ENCODE measurements around the gene ERBB2.

Gene ERBB2

GRCh38 chr17:39661744-39662541 lies 37.9 kb upstream of the ERBB2 start:
- in situ Hi-C loops (cut with HindIII; ENCODE audit: low pct_unique_long_range_greater_than_20kb, low sequenced_read_pairs), result no loop called here
- no peak for TF ChIP-seq JUND (IDR thresholded peaks at IDR 0.05; ENCODE audit: low read depth)
- no peak for DNase-seq (ENCODE audit: low read depth in 1 of 2, low spot score in 1 of 2)

- TF ChIP-seq JUND (IDR thresholded peaks at IDR 0.05; ENCODE audit: low read depth), result no peak
- DNase-seq (ENCODE audit: low read depth in 1 of 2, low spot score in 1 of 2), result no peak
- in situ Hi-C loops (cut with HindIII; ENCODE audit: low pct_unique_long_range_greater_than_20kb, low sequenced_read_pairs), result no loop called here
Observed at GRCh38 chr17:39662551-39663339, 37.1 kb upstream of the ERBB2 start.

- DNase-seq (ENCODE audit: low read depth in 1 of 2, low spot score in 1 of 2), result no peak
- in situ Hi-C loops (cut with HindIII; ENCODE audit: low pct_unique_long_range_greater_than_20kb, low sequenced_read_pairs), result no loop called here
- TF ChIP-seq JUND (IDR thresholded peaks at IDR 0.05; ENCODE audit: low read depth), result no peak
Observed at GRCh38 chr17:39663340-39663687, 36.5 kb upstream of the ERBB2 start.

GRCh38 chr17:39663688-39664580 lies 35.9 kb upstream of the ERBB2 start:
- in situ Hi-C loops (cut with HindIII; ENCODE audit: low pct_unique_long_range_greater_than_20kb, low sequenced_read_pairs), result no loop called here
- peak; percentile 74 to 80 for DNase-seq (ENCODE audit: low read depth in 1 of 2, low spot score in 1 of 2)
- no peak for TF ChIP-seq JUND (IDR thresholded peaks at IDR 0.05; ENCODE audit: low read depth)

- in situ Hi-C loops (cut with HindIII; ENCODE audit: low pct_unique_long_range_greater_than_20kb, low sequenced_read_pairs), result no loop called here
- TF ChIP-seq JUND (IDR thresholded peaks at IDR 0.05; ENCODE audit: low read depth), result no peak
- DNase-seq (ENCODE audit: low read depth in 1 of 2, low spot score in 1 of 2), result no peak
Observed at GRCh38 chr17:39664581-39665561, 35.0 kb upstream of the ERBB2 start, which contains the start of gene TCAP. Gene TCAP, plus strand, starts transcription at chr17:39665349. Its CDS starts 11 bp downstream, at chr17:39665360.

GRCh38 chr17:39665642-39666224 lies 34.1 kb upstream of the ERBB2 start:
- no peak for TF ChIP-seq JUND (IDR thresholded peaks at IDR 0.05; ENCODE audit: low read depth)
- in situ Hi-C loops (cut with HindIII; ENCODE audit: low pct_unique_long_range_greater_than_20kb, low sequenced_read_pairs), result no loop called here
- peak in 1 of 2 experiments; percentile 62 for DNase-seq (ENCODE audit: low read depth in 1 of 2, low spot score in 1 of 2)

GRCh38 chr17:39666231-39666600 lies 33.6 kb upstream of the ERBB2 start:
- in situ Hi-C loops (cut with HindIII; ENCODE audit: low pct_unique_long_range_greater_than_20kb, low sequenced_read_pairs), result no loop called here
- TF ChIP-seq JUND (IDR thresholded peaks at IDR 0.05; ENCODE audit: low read depth), result no peak
- DNase-seq (ENCODE audit: low read depth in 1 of 2, low spot score in 1 of 2), result no peak

- no peak for DNase-seq (ENCODE audit: low read depth in 1 of 2, low spot score in 1 of 2)
- in situ Hi-C loops (cut with HindIII; ENCODE audit: low pct_unique_long_range_greater_than_20kb, low sequenced_read_pairs), result no loop called here
- TF ChIP-seq JUND (IDR thresholded peaks at IDR 0.05; ENCODE audit: low read depth), result no peak
Observed at GRCh38 chr17:39666601-39667261, 33.1 kb upstream of the ERBB2 start.

- TF ChIP-seq JUND (IDR thresholded peaks at IDR 0.05; ENCODE audit: low read depth), result no peak
- DNase-seq (ENCODE audit: low read depth in 1 of 2, low spot score in 1 of 2), result no peak
- in situ Hi-C loops (cut with HindIII; ENCODE audit: low pct_unique_long_range_greater_than_20kb, low sequenced_read_pairs), result no loop called here
Observed at GRCh38 chr17:39667262-39667944, 32.5 kb upstream of the ERBB2 start.
